ENCODE measurements around the gene HENMT1.

HENMT1 gene

GRCh38 chr1:108639899-108640560 lies 20.9 kb downstream of the HENMT1 start:
- TF ChIP-seq ZFX (IDR thresholded peaks at IDR 0.05; ENCODE audit: borderline replicate concordance) (no peak), CTCF (IDR thresholded peaks at IDR 0.05) (no peak)
- H3K27ac ChIP-seq, result no peak overlapping the region

DNA sequence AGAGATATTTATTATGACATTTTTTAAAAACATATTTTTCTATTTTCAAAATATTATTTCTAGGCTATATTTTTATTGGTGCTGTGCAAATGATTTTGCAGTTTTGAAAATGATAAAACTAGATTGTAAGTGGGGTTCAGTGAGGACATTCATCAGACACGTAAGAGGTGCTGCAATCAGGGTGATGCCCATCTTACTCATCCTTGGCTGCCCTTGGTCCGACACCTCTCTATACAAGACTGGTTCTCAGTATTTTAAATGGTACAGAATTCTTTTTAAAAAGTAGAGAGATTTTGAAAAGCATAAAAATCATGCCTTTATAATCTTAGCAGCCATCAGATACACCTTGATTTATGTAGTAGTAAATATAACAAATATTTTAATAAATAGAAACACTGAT lies 24.0 kb downstream of the HENMT1 start:
- no peak overlapping the region for H3K27ac ChIP-seq
- TF ChIP-seq ZFX (IDR thresholded peaks at IDR 0.05; ENCODE audit: borderline replicate concordance), result no peak
- TF ChIP-seq CTCF (IDR thresholded peaks at IDR 0.05), result no peak

GRCh38 chr1:108634521-108634920 lies 26.4 kb downstream of the HENMT1 start:
- TF ChIP-seq ZFX (IDR thresholded peaks at IDR 0.05; ENCODE audit: borderline replicate concordance) (no peak), CTCF (IDR thresholded peaks at IDR 0.05) (no peak)

DNA sequence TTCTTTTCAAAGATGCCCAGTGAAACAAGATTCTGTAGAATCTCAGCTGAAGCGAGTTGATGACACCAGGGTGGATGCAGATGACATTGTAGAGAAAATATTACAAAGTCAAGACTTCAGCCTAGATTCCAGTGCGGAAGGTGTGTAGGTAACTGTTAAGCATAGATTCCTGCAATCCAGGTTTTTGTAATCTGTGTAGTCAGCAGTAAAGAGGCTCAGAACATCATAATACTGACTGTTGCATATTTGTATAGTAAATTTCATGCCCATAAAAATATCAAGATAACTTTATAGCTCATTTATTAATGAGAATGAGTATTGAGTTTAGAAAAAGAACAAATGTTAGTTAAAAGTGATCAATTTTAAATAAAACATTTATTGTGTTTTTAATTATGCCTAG lies 32.2 kb downstream of the HENMT1 start:
- TF ChIP-seq CTCF (IDR thresholded peaks at IDR 0.05) (no peak), ZFX (IDR thresholded peaks at IDR 0.05; ENCODE audit: borderline replicate concordance) (no peak)
- no peak overlapping the region for H3K27ac ChIP-seq

More at GRCh38 chr1:108634521-108634920, 26.4 kb downstream of the HENMT1 start:
- H3K27ac ChIP-seq, result no peak overlapping the region

GRCh38 chr1:108627951-108628350 lies 32.9 kb downstream of the HENMT1 start:
- no peak overlapping the region for H3K27ac ChIP-seq
- no peak for TF ChIP-seq ZFX (IDR thresholded peaks at IDR 0.05; ENCODE audit: borderline replicate concordance)
- no peak for TF ChIP-seq CTCF (IDR thresholded peaks at IDR 0.05)

DNA sequence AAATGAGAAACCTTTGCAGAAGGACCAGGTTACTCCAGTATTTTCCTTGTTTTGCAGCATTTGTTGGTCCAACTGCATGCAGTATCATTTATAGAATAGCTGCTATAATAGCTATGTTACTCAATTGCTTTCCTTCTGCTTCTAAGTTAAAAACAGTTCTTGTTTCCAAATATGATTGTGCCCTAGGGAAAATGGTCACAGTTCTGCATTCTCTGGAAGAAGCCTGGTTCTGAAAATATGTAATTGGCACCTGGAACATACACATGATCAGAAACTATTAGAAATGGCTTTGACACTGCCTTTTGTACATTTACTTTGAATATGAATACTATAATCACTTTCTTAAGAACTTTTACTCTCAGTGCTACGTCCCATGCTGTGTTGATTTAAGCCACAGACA lies 33.6 kb downstream of the HENMT1 start:
- TF ChIP-seq ZFX (IDR thresholded peaks at IDR 0.05; ENCODE audit: borderline replicate concordance) (no peak), CTCF (IDR thresholded peaks at IDR 0.05) (no peak)
- H3K27ac ChIP-seq, result no peak overlapping the region

DNA sequence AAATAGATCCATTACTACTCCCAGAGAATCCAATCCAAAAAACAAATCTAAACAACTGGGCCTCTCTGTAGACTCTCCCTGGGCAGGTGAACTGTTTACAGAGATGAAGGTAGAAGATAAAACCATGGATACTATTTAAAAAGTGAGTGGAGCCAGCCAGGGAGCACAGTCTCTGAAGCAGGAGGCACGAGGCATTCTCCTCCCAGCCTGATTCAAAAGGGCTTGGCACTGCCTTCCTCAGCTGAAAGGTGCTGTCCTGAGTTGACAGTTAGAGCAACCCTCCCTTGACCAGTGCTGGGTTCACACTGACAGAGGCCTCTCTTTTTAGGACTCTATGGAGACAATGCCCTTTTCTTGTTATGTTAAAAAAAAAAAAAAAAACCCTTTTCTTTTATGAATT lies 36.8 kb downstream of the HENMT1 start:
- TF ChIP-seq CTCF (IDR thresholded peaks at IDR 0.05) (no peak), ZFX (IDR thresholded peaks at IDR 0.05; ENCODE audit: borderline replicate concordance) (no peak)
- H3K27ac ChIP-seq, result no peak overlapping the region

All from 22Rv1 (cell line).